Endothelial cell of umbilical vein (primary cell): ENCODE measurements around the gene PRLHR. TPM values are rescaled to one million over a fixed set of nuclear protein-coding genes. Genes with fewer than 3 reads are reported as not detected.

Experiments
- BruUV-seq: library from RNA; stranded (reverse); fragments of 400-500 nt; replicated peaks from 2 replicates; lab custom pipeline; 2021; lab: Mats Ljungman, UMichigan
- CTCF ChIA-PET: fragments of 300-600, 350-600 bp; sonication (Branson Sonifier 250); formaldehyde crosslinking; loops from one replicate; lab custom pipeline; 2021; ENCODE audit warnings: antibody characterized with exemption, inconsistent platforms; lab: Charles Lee
- POLR2A ChIA-PET: fragments of 300-600, 350-600 bp; sonication (Branson Sonifier 250); formaldehyde crosslinking; loops from one replicate; lab custom pipeline; 2021; ENCODE audit warnings: antibody characterized with exemption, inconsistent platforms; lab: Charles Lee
- DNase-seq: peaks from one replicate; pipeline ENCODE4 v3.0.0-alpha.2; 2011; ENCODE audit warnings: low read depth, low spot score
- FAIRE-seq: peaks from 2 replicates; lab custom pipeline; 2011; peaks lifted over from hg19 to GRCh38; lab: Jason Lieb, UNC
- H2AFZ ChIP-seq: 2 replicates; pipeline ENCODE4 v1.6.0; 2012; ENCODE audit warnings: low read depth, low read length, control low read depth, inconsistent platforms
- H3K27ac ChIP-seq: 2 replicates; pipeline ENCODE4 v1.5.1; 2011; ENCODE audit warnings: low read depth, mild to moderate bottlenecking, control low read depth, low read length, moderate library complexity; ENCODE audit not compliant: insufficient read depth
- H3K27me3 ChIP-seq, 2 experiments: 2 replicates each; pipeline versions ENCODE4 v1.6.0 to v1.6.1; 2011; ENCODE audit warnings: low read length in 2 of 2, mixed read lengths in 1 of 2; ENCODE audit not compliant: control insufficient read depth in 2 of 2, insufficient read depth in 2 of 2
- H3K36me3 ChIP-seq, 2 experiments: 2 replicates in 1 of 2; 3 replicates in 1 of 2; pipeline ENCODE4 v1.5.1; 2011; ENCODE audit warnings: low read length in 2 of 2, mild to moderate bottlenecking in 1 of 2, moderate library complexity in 1 of 2; ENCODE audit not compliant: control insufficient read depth in 2 of 2, insufficient read depth in 2 of 2; ENCODE audit errors: extremely low read depth in 1 of 2
- H3K4me1 ChIP-seq: 3 replicates; pipeline ENCODE4 v1.5.1; 2011; ENCODE audit warnings: mild to moderate bottlenecking, low read length; ENCODE audit not compliant: control insufficient read depth, insufficient read depth; ENCODE audit errors: extremely low read depth
- H3K4me2 ChIP-seq: 2 replicates; pipeline ENCODE4 v1.6.1; 2011; ENCODE audit warnings: low read length, control low read depth, mixed read lengths; ENCODE audit not compliant: insufficient read depth
- H3K4me3 ChIP-seq, 3 experiments: fragments of 200-600 bp in 1 of 3; sonication (generic), shearing (Covaris generic) in 1 of 3; replicated peaks in 1 of 3; 2 replicates each; pipeline ENCODE4 v1.5.1; 2011 to 2016; ENCODE audit warnings: control low read depth in 3 of 3, low read length in 3 of 3, mild to moderate bottlenecking in 2 of 3, inconsistent platforms in 1 of 3, low read depth in 1 of 3, moderate library complexity in 1 of 3; ENCODE audit not compliant: insufficient read depth in 1 of 3
- H3K79me2 ChIP-seq: 2 replicates; pipeline ENCODE4 v1.6.0; 2012; ENCODE audit warnings: low read length, inconsistent platforms; ENCODE audit not compliant: control insufficient read depth, insufficient read depth
- H3K9ac ChIP-seq: replicated peaks from 2 replicates; pipeline ENCODE3; 2011; ENCODE audit warnings: low read length, control low read depth; ENCODE audit not compliant: insufficient read depth; ENCODE audit errors: extremely low read depth
- H3K9me1 ChIP-seq: replicated peaks from 3 replicates; pipeline ENCODE4 v1.6.0; 2011; ENCODE audit warnings: mild to moderate bottlenecking, low read length; ENCODE audit not compliant: control insufficient read depth, insufficient read depth; ENCODE audit errors: extremely low read depth
- H3K9me3 ChIP-seq: replicated peaks from 2 replicates; pipeline ENCODE4 v1.5.1; 2012; ENCODE audit warnings: low read length, inconsistent platforms; ENCODE audit not compliant: control insufficient read depth, insufficient read depth
- H4K20me1 ChIP-seq: replicated peaks from 2 replicates; pipeline ENCODE3; 2011; ENCODE audit warnings: mild to moderate bottlenecking, low read length; ENCODE audit not compliant: control insufficient read depth, insufficient read depth; ENCODE audit errors: extremely low read depth
- EZH2 ChIP-seq: IDR thresholded peaks from 2 replicates; pipeline ENCODE4 v1.6.1; 2012; ENCODE audit warnings: borderline replicate concordance, low read depth, mild to moderate bottlenecking, moderate library complexity, low read length, inconsistent platforms; ENCODE audit not compliant: severe bottlenecking
- FOS ChIP-seq: IDR thresholded peaks from 2 replicates; pipeline ENCODE4 v1.6.1; 2011; ENCODE audit warnings: mild to moderate bottlenecking, low read length, moderate library complexity, borderline replicate concordance; ENCODE audit not compliant: insufficient read depth
- GATA2 ChIP-seq: IDR thresholded peaks from 2 replicates; pipeline ENCODE4 v1.7.0; 2011; ENCODE audit warnings: low read depth, mild to moderate bottlenecking, moderate library complexity, mixed read lengths, low read length; ENCODE audit not compliant: insufficient read length, insufficient read depth
- JUN ChIP-seq: IDR thresholded peaks from 2 replicates; pipeline ENCODE4 v1.6.1; 2011; ENCODE audit warnings: borderline replicate concordance, low read depth; ENCODE audit not compliant: insufficient read length, insufficient read depth
- MYC ChIP-seq: IDR thresholded peaks from one replicate; pipeline ENCODE4 v1.6.1; 2011; ENCODE audit warnings: mild to moderate bottlenecking, low read depth, low read length
- dilution Hi-C: fragments of 300-500 bp; cut with MboI; formaldehyde crosslinking; loops from one replicate; pipeline ENCODE4 v1.15.0; 2019; ENCODE audit warnings: low sequenced_read_pairs; ENCODE audit not compliant: extremely low pct_ligation_motif_present
- intact Hi-C: fragments of 100-400 bp; cut with micrococcal nuclease; formaldehyde crosslinking; loops from one replicate; pipeline ENCODE4 v1.10.0; 2022
- polyA plus RNA-seq, 4 experiments: library from polyadenylated mRNA; depleted of rRNA in 3 of 4; stranded (reverse) in 3 of 4; unstranded in 1 of 4; fragments of >200 nt; gene quantifications; 2 replicates each; pipeline versions ENCODE4 v1.2.1 to v1.2.3, GENCODE V29; 2011 to 2012; ENCODE audit warnings: missing spikeins in 1 of 4
- total RNA-seq: library from RNA; stranded (reverse); gene quantifications from 2 replicates; pipeline ENCODE4 v1.2.3, GENCODE V29; 2021

The PRLHR gene
- total and polyA plus RNA-seq, 2 donors (not counting 3 experiments of a cell fraction or from before 2014, with no cell fraction given) = not detected

DNA sequence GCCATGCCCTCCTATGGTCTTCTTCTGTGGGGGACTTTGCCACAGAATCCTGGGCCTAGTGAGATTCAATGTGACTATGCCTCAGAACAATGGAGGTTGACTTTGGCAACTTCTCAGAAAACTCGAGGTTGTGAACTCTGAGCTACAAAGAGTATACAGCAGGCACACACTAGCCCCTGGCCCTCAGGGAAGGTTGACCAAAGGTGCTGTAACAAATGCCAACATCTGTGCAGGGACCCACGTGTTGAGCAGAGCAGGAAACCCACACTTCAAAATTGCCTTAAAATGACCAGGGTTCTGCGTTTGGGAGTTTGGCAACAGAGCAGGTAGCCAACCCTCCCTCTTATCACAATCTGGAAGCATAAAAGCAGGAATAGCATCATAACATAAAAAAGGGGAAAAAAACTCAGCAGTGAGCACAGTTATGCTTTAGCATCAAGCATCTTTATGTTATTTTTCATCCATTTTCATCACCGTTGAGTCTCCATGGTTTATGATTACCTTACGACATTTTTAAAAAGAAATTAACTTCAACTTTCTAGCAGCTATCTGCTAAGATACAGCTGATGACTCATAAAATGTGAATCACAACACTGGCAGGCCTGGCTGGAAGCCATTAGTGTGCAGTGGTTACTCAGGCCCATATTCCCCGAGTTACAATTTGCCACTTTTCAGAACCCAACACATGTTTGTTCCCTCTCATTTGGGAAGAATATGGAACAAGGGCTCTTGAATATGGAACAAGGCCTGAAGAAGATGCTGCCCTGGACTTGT is 11.1 kb downstream of the PRLHR start:
- no peak for FAIRE-seq
- no peaks in the 10 kb centered on the region for H3K9me1 ChIP-seq
- no peak for TF ChIP-seq JUN
- TF ChIP-seq FOS = peak; percentile 78
- TF ChIP-seq EZH2 = no peak
- H3K9me3 ChIP-seq = no peaks in the 10 kb centered on the region
- peaks cover 0 to 3% of the 10 kb centered on the region in 2 experiments for H3K27me3 ChIP-seq
- DNase-seq = peak; percentile 12
- no peaks in the 10 kb centered on the region for H3K4me1 ChIP-seq
- no peak overlapping the region for H3K4me3 ChIP-seq
- ChIA-PET CTCF (interaction anchor here (0.6 to 1.1 kb wide), 2 partner anchors 15 to 45 kb away, joined by 3 to 4 read pairs; no protein-coding TSS in a partner anchor), POLR2A (no interaction called here)
- H2AFZ ChIP-seq = no peak overlapping the region
- BruUV-seq = no TSS peak
- H3K4me2 ChIP-seq = no peak overlapping the region
- no peak overlapping the region for H3K9ac ChIP-seq
- H3K27ac ChIP-seq = no peak overlapping the region
- dilution Hi-C loops = no loop called here
- no peaks in the 10 kb centered on the region for H3K36me3 ChIP-seq
- intact Hi-C loops = no loop called here
- H4K20me1 ChIP-seq = no peaks in the 10 kb centered on the region
- no peaks in the 10 kb centered on the region for H3K79me2 ChIP-seq

DNA sequence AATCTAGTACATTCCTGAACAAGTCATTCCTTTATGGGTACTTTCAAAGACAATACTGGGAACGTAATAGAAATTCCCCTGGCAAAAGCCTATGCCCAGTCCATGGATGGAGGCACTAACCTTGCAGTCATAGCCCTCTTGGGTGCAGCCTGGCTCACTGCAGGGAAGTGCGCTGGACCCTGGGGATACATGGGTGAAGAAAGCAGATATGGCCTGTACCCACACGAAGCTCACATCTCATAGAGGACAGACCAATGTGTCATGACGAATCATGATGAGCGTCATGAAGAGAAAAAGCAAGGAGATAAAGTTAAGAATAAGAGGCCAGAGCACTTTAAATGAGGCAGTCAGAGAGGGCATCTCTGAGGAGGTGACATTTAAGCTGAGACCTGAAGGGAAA is 11.8 kb downstream of the PRLHR start:
- FAIRE-seq = no peak
- POLR2A ChIA-PET = no interaction called here

More for the DNA sequence above, 11.8 kb downstream of the PRLHR start:
- no TSS peak for BruUV-seq
- no peaks in the 10 kb centered on the region for H3K36me3 ChIP-seq
- no peaks in the 10 kb centered on the region for H4K20me1 ChIP-seq
- no peak overlapping the region for H3K9ac ChIP-seq
- H2AFZ ChIP-seq = no peak overlapping the region
- H3K27me3 ChIP-seq = peaks cover 0 to 3% of the 10 kb centered on the region in 2 experiments
- H3K4me3 ChIP-seq = no peak overlapping the region
- no peaks in the 10 kb centered on the region for H3K79me2 ChIP-seq
- H3K27ac ChIP-seq = no peak overlapping the region
- H3K9me3 ChIP-seq = no peaks in the 10 kb centered on the region
- H3K4me2 ChIP-seq = no peak overlapping the region
- CTCF ChIA-PET = no interaction called here
- no peaks in the 10 kb centered on the region for H3K4me1 ChIP-seq
- intact Hi-C loops (no loop called here), dilution Hi-C loops (no loop called here)
- H3K9me1 ChIP-seq = no peaks in the 10 kb centered on the region
- TF ChIP-seq GATA2 = no peak
- no peak for TF ChIP-seq MYC
- DNase-seq = no peak
